Forelimb muscle (tissue), 1 donor: ENCODE results near the gene C8G. TPM values are rescaled to one million over a fixed set of nuclear protein-coding genes. Genes with fewer than 3 reads are reported as not detected.

ENCODE experiments used
- DNase-seq: peaks from one replicate; pipeline ENCODE4 v3.0.0-alpha.2; 2013; ENCODE audit warnings: low read depth
- polyA plus RNA-seq: library from polyadenylated mRNA; unstranded; fragments of 120-200 nt; gene quantifications from one replicate; pipeline ENCODE4 v1.2.1, GENCODE V29; 2013; ENCODE audit not compliant: insufficient read length

Gene C8G
- polyA plus RNA-seq, 1 donor = 0.32 TPM

- DNase-seq = no peak
These were observed 37.4 kb downstream of the C8G start, which contains the start of gene LCNL1 for GRCh38 chr9:136982232-136983051. LCNL1 (plus strand) TSS chr9:136982993; CDS start chr9:136983587, 594 bp downstream.

DNA sequence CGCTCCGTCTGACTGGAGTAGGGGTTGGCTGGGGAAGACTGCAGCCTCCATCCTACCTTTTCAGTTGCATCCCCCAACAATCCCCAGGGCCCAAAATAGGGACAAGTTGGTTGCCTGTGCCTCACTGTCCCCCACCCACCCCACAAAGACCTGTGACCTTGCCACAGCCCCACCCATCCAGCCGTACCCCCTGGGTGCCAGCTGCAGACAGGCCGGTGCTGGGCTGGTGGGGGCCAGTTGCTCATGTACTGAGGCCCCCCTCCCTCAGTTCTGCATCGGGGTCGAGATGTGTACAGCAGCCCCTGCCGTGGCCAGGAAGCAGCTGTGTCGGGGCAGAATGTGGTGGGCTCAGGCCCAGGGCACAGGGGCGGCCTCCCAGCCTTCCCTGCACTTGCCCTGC, 38.1 kb downstream of the C8G start:
- no peak for DNase-seq

GRCh38 chr9:136983656-136984314, 38.7 kb downstream of the C8G start:
- DNase-seq = no peak

GRCh38 chr9:136984464-136985026, 39.5 kb downstream of the C8G start:
- DNase-seq = no peak

- DNase-seq = no peak
These were observed 40.1 kb downstream of the C8G start for GRCh38 chr9:136985027-136985602.

DNA sequence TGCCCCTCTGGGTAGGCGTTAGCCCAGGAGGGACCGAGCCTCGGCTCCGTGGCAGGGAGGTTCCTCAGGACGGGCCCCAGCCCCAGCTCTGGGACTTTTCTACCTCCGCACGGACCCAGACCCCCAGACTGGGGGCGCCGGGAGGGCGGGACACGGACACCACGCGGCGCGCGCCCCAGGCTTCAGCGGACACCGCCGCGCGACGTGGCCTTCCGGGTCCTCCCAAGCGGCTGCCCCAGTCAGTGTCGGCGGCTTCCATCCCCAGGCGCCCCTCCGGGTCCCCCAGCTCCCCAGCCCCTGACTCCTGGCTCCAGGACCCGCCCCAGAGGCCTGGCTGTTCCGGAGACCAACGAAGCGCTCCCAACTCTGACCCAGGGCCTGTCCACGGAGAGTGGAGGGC, 40.8 kb downstream of the C8G start:
- no peak for DNase-seq

DNA sequence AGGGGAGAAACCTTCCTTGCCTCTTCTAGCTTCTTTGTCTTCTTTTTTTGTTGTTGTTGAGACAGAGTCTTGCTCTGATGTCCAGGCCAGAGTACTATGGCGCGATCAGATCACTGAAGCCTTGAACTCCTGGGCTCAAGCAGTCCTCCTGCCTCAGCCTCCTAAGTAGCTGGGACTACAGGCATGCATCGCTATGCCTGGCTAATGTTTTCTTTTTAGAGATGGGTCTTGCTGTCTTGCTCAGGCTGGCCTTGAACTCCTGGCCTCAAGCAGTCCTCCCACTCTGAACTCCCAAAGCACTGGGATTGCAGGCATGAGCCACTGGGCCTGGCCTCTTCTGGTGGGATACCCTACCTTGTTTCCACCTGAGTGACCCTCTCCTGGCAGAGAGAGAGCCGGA, 43.8 kb downstream of the C8G start:
- DNase-seq = no peak

- no peak for DNase-seq
These were observed 45.3 kb downstream of the C8G start for GRCh38 chr9:136990242-136990911.

GRCh38 chr9:136991993-136992818, 47.2 kb downstream of the C8G start, which contains the start of gene PAXX:
PAXX (plus strand) TSS chr9:136992422; CDS start chr9:136992444, 22 bp downstream.
- DNase-seq = peak; percentile 39

DNA sequence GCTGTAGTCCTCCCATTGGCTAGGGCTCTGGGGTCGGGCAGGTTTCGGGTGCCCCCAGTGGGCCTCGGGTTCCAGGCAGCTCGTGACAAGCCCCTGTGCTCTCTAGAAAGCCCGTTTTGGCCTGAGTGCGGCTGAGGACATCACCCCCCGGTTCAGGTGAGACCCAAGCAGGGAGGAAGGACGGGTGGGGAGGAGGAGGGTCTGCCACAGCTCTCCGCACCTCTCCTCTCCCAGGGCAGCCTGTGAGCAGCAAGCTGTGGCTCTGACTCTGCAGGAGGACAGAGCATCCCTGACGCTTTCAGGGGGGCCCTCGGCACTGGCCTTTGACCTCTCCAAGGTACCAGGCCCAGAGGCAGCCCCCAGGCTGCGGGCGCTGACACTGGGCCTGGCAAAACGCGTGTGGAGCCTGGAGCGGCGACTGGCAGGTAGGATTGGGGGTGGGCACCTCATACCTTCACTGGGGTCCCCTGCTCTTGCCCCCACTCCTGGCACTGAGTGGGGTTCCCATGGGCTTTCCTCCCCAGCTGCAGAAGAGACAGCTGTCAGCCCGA, 47.9 kb downstream of the C8G start:
- no peak for DNase-seq

DNA sequence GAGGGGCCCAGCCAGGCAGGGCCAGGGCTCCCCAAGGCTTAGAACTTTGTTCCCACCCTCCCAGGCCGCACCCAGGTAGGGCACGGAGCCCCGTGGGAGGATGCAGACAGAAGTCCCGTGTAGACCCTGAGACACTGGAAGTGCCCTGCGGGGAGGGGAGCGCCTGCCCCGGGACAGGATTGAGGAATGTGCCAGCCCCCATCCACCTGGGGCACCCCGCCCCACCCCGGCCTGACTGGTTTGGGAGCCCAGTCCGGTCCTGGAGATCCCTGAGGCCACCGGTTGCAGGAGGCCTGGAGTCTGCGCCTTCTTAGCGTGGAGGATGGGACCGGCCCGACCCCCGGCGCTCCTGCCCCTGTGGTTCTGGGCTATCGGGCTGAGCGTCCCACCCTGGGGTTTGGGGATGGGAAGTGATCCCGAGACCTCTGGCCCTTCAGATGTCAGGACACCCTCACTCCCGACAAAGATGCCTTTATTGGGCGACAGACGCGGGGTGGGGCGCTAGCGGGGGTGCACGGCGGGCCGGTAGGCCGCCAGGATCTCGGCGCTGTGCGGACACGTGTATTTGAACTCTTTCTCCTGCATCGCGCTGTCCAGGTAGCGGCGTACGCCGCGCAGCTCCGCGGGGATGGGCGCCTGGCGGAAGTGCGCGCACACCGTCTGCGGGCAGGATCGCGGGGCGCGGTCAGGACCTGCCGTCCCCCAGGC, 49.3 kb downstream of the C8G start:
- no peak for DNase-seq

- DNase-seq = no peak
These were observed 49.8 kb downstream of the C8G start for GRCh38 chr9:136994888-136995230.

- no peak for DNase-seq
These were observed 50.3 kb downstream of the C8G start for GRCh38 chr9:136995362-136995761.

DNA sequence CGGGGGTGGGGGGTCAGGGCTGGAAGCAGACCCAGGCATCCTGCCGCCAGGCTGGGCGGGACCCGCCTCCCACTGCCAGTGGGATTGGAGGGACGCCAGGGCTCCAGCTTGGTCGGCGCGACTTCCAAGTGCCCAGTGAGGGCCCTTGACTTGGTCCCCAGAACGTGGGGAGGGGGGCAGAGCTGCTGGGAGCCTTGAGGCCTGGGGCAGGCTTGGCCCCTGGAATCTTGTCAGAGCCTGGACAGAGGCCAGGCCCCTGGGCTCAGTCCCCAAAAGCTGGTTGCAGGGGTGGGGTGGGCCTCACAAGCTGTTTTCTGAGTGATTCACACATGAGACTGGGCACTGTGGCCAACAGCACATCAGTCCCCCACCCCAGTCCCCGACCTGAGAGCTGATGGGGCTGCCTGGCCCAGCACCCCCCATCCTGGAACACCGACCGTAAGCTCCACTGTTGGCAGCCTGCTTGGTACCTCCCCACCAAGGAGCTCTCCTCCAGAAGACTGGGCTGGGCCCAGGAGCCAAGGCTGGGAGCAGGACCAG, 50.8 kb downstream of the C8G start:
- DNase-seq = no peak

Other genes with a start within 250 kb of the C8G start
- gene DIPK1B, start 232.7 kb upstream of the C8G start, polyA plus RNA-seq = 18.2 TPM
- gene LCN10, start 202.3 kb upstream of the C8G start, polyA plus RNA-seq = 20.2 TPM
- gene LCN6, start 196.7 kb upstream of the C8G start, polyA plus RNA-seq = 0.18 TPM
- 3.9 TPM for gene LCN8, start 187.0 kb upstream of the C8G start, polyA plus RNA-seq
- gene LCN15, start 180.7 kb upstream of the C8G start, polyA plus RNA-seq = 0.49 TPM
- gene TMEM141, start 153.9 kb upstream of the C8G start, polyA plus RNA-seq = 34.8 TPM
- 1.9 TPM for gene CCDC183, start 148.9 kb upstream of the C8G start, polyA plus RNA-seq
- gene RABL6, start 137.3 kb upstream of the C8G start, polyA plus RNA-seq = 59.8 TPM
- gene AJM1, start 102.8 kb upstream of the C8G start, polyA plus RNA-seq = 2.4 TPM
- 99.6 TPM for gene PHPT1, start 95.8 kb upstream of the C8G start, polyA plus RNA-seq
- 4.8 TPM for gene MAMDC4, start 92.9 kb upstream of the C8G start, polyA plus RNA-seq
- 312 TPM for gene EDF1, start 78.9 kb upstream of the C8G start, polyA plus RNA-seq
- gene TRAF2, start 58.7 kb upstream of the C8G start, polyA plus RNA-seq = 11.0 TPM
- gene FBXW5, start 505 bp upstream of the C8G start, polyA plus RNA-seq = 41.2 TPM
- 0.71 TPM for gene LCN12, start 7.0 kb downstream of the C8G start, polyA plus RNA-seq
- 21.9 TPM for gene PTGDS, start 32.3 kb downstream of the C8G start, polyA plus RNA-seq
- 0.61 TPM for gene LCNL1, start 37.8 kb downstream of the C8G start, polyA plus RNA-seq
- gene PAXX, start 47.2 kb downstream of the C8G start, polyA plus RNA-seq = 22.8 TPM
- 0.42 TPM for gene CLIC3, start 51.3 kb downstream of the C8G start, polyA plus RNA-seq
- 16.5 TPM for gene ABCA2, start 83.0 kb downstream of the C8G start, polyA plus RNA-seq
- gene FUT7, start 86.8 kb downstream of the C8G start, polyA plus RNA-seq = 0.08 TPM
- 40.9 TPM for gene NPDC1, start 100.9 kb downstream of the C8G start, polyA plus RNA-seq
- 16.2 TPM for gene ENTPD2, start 108.8 kb downstream of the C8G start, polyA plus RNA-seq
- gene SAPCD2, start 125.3 kb downstream of the C8G start, polyA plus RNA-seq = 3.6 TPM
- gene UAP1L1, start 132.3 kb downstream of the C8G start, polyA plus RNA-seq = 1.9 TPM
- 38.6 TPM for gene MAN1B1, start 141.7 kb downstream of the C8G start, polyA plus RNA-seq
- gene DPP7, start 169.5 kb downstream of the C8G start, polyA plus RNA-seq = 21.7 TPM
- gene GRIN1, start 193.9 kb downstream of the C8G start, polyA plus RNA-seq = not detected
- 0.11 TPM for gene LRRC26, start 224.8 kb downstream of the C8G start, polyA plus RNA-seq
- not detected for gene TMEM210, start 226.8 kb downstream of the C8G start, polyA plus RNA-seq
- 30.4 TPM for gene ANAPC2, start 243.3 kb downstream of the C8G start, polyA plus RNA-seq
- 53.7 TPM for gene SSNA1, start 243.4 kb downstream of the C8G start, polyA plus RNA-seq